Type B pancreatic cell (in vitro differentiated cells): ENCODE measurements around the gene MTURN. TPM values are rescaled to one million over a fixed set of nuclear protein-coding genes. Genes with fewer than 3 reads are reported as not detected.

ENCODE experiments used
- DNase-seq: peaks from one replicate; pipeline ENCODE4 v3.0.0; 2021; ENCODE audit warnings: mixed read lengths; ENCODE audit not compliant: unreplicated experiment; ENCODE audit errors: extremely low spot score
- H3K27ac Mint-ChIP-seq: 2 replicates; pipeline ENCODE4 v1.8.0; 2021; ENCODE audit warnings: mild to moderate bottlenecking, mixed read lengths
- H3K27me3 Mint-ChIP-seq: 2 replicates; pipeline ENCODE4 v1.8.0; 2021; ENCODE audit warnings: mixed read lengths
- H3K36me3 Mint-ChIP-seq: 2 replicates; pipeline ENCODE4 v1.8.0; 2021; ENCODE audit warnings: mixed read lengths
- H3K4me1 Mint-ChIP-seq: one replicate; pipeline ENCODE4 v1.8.0; 2021; ENCODE audit warnings: mixed read lengths; ENCODE audit not compliant: unreplicated experiment
- H3K4me3 Mint-ChIP-seq: 2 replicates; pipeline ENCODE4 v1.8.0; 2021; ENCODE audit warnings: mild to moderate bottlenecking, mixed read lengths
- H3K9me3 Mint-ChIP-seq: 2 replicates; pipeline ENCODE4 v1.8.0; 2021; ENCODE audit warnings: mixed read lengths
- CTCF ChIP-seq: fragments of 200-600 bp; sonication (generic); conservative IDR thresholded peaks from 2 replicates; pipeline ENCODE4 v1.5.0; 2021; ENCODE audit warnings: antibody characterized with exemption, mild to moderate bottlenecking
- total RNA-seq: library from RNA; stranded (reverse); gene quantifications from 2 replicates; pipeline ENCODE4 v1.2.1, GENCODE V29; 2021; ENCODE audit warnings: low replicate concordance

MTURN gene
- total RNA-seq, 1 donor from 2014 or later, result 23.3 TPM

- Mint-ChIP-seq H3K36me3 (no peaks in the 10 kb centered on the region), H3K4me1 (no peaks in the 10 kb centered on the region), H3K9me3 (peaks cover under 1% of the 10 kb centered on the region), H3K27ac (no peak overlapping the region), H3K4me3 (no peak overlapping the region), H3K27me3 (no peaks in the 10 kb centered on the region)
- no peak for DNase-seq
- no peak for TF ChIP-seq CTCF
These were observed 46.4 kb downstream of the MTURN start for GRCh38 chr7:30181211-30181610.

- no peak overlapping the region for H3K27ac Mint-ChIP-seq
- H3K4me1 Mint-ChIP-seq, result no peaks in the 10 kb centered on the region
- H3K9me3 Mint-ChIP-seq, result peaks cover 7% of the 10 kb centered on the region
- no peaks in the 10 kb centered on the region for H3K27me3 Mint-ChIP-seq
- no peaks in the 10 kb centered on the region for H3K36me3 Mint-ChIP-seq
- no peak for TF ChIP-seq CTCF
- no peak overlapping the region for H3K4me3 Mint-ChIP-seq
- DNase-seq, result no peak
These were observed 47.1 kb downstream of the MTURN start for GRCh38 chr7:30181736-30182522.

- TF ChIP-seq CTCF, result no peak
- no peaks in the 10 kb centered on the region for H3K27me3 Mint-ChIP-seq
- H3K4me3 Mint-ChIP-seq, result no peak overlapping the region
- H3K4me1 Mint-ChIP-seq, result no peaks in the 10 kb centered on the region
- peaks cover 10% of the 10 kb centered on the region for H3K9me3 Mint-ChIP-seq
- H3K36me3 Mint-ChIP-seq, result peaks cover 1% of the 10 kb centered on the region
- DNase-seq, result no peak
- H3K27ac Mint-ChIP-seq, result no peak overlapping the region
These were observed 48.0 kb downstream of the MTURN start for GRCh38 chr7:30182814-30183213.

GRCh38 chr7:30183749-30184369, 49.1 kb downstream of the MTURN start:
- peaks cover 8% of the 10 kb centered on the region for H3K36me3 Mint-ChIP-seq
- H3K9me3 Mint-ChIP-seq, result peaks cover 16% of the 10 kb centered on the region
- no peak overlapping the region for H3K27ac Mint-ChIP-seq
- no peak for DNase-seq
- H3K4me1 Mint-ChIP-seq, result no peaks in the 10 kb centered on the region
- TF ChIP-seq CTCF, result no peak
- H3K4me3 Mint-ChIP-seq, result no peak overlapping the region
- no peaks in the 10 kb centered on the region for H3K27me3 Mint-ChIP-seq

GRCh38 chr7:30184791-30185487, 50.2 kb downstream of the MTURN start:
- H3K4me3 Mint-ChIP-seq, result no peak overlapping the region
- peaks cover 16% of the 10 kb centered on the region for H3K9me3 Mint-ChIP-seq
- no peaks in the 10 kb centered on the region for H3K4me1 Mint-ChIP-seq
- no peak for DNase-seq
- no peaks in the 10 kb centered on the region for H3K27me3 Mint-ChIP-seq
- no peak overlapping the region for H3K27ac Mint-ChIP-seq
- TF ChIP-seq CTCF, result no peak
- peaks cover 8% of the 10 kb centered on the region for H3K36me3 Mint-ChIP-seq
